KOPT-K1 (cell line): ENCODE data around the gene NOC4L.
"Not testable (repeated sequence)": the region's sequence is repeated elsewhere in the genome, so short reads cannot be mapped to it uniquely, and the experiment has no call there.

ENCODE experiments used
- H3K27ac ChIP-seq: fragments of 200-600 bp; sonication (generic); 2 replicates; pipeline ENCODE4 v1.5.1; 2016; ENCODE audit warnings: antibody characterized with exemption, mild to moderate bottlenecking, low read depth, low read length; ENCODE audit not compliant: poor library complexity, severe bottlenecking
- H3K36me3 ChIP-seq: fragments of 200-600 bp; sonication (generic); 2 replicates; pipeline ENCODE4 v1.5.1; 2017; ENCODE audit warnings: antibody characterized with exemption, mild to moderate bottlenecking, low read length, moderate library complexity; ENCODE audit not compliant: insufficient read depth
- H3K9me3 ChIP-seq: fragments of 200-600 bp; sonication (generic); 2 replicates; pipeline ENCODE4 v1.5.1; 2017; ENCODE audit warnings: antibody characterized with exemption, low read length, mild to moderate bottlenecking; ENCODE audit not compliant: insufficient read depth, poor library complexity, severe bottlenecking

NOC4L gene

GRCh38 chr12:132144115-132144809 lies at the start of gene NOC4L, which contains the start of gene DDX51:
TSS of gene NOC4L (plus strand) at chr12:132144457. CDS start at chr12:132144489, 32 bp downstream.
TSS of gene DDX51 (minus strand) at chr12:132144319. CDS start at chr12:132144296, 23 bp downstream.
- Histone ChIP-seq H3K9me3 (no peaks in the 10 kb centered on the region), H3K36me3 (peaks cover 65% of the 10 kb centered on the region), H3K27ac (peak within 1 kb of the TSS; percentile 70)

DNA sequence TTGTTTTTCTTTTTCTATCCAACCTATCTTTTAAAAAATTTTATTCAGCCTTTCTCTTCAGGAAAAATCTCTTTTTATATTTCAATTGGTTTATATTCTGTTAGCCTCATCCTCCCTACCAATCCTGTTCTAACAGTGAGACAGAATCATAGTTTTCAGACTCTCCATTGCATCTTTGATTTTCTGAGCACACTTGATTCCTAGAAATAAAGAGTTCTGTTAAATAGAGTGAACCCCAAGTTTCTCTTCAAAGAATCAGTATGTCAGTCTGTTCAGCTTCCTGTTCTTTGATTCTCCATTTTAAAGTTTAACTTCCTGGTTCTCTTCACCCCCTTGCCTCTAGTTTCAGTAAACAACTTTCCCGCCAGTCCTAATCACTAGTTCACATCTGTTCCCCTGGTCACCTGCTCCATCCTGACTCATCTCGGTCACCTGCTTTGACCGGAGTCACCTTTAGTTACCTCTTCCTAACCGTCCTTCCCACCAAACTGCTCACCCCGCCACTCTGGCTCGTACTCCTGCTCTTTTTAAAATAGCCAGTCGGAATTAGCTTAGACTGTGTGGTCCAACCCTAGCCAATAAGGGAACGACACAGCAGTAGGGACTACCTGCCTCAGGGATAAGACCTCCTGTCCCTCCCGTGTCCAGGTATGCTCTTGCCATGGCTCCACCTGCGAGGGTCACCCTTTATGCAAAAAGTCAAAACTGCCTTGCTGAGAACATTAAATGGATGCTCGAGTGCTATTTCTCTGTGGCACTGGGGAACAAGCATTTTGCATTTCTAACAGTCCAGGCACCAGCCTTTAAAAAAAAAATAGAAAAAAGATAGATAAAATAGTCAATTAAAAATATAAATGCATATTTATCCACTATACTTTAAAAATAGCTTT lies 48.5 kb upstream of the NOC4L start:
- no peaks in the 10 kb centered on the region for H3K9me3 ChIP-seq
- peaks cover 79% of the 10 kb centered on the region for H3K36me3 ChIP-seq
- peak overlapping the region; percentile 11 for H3K27ac ChIP-seq

DNA sequence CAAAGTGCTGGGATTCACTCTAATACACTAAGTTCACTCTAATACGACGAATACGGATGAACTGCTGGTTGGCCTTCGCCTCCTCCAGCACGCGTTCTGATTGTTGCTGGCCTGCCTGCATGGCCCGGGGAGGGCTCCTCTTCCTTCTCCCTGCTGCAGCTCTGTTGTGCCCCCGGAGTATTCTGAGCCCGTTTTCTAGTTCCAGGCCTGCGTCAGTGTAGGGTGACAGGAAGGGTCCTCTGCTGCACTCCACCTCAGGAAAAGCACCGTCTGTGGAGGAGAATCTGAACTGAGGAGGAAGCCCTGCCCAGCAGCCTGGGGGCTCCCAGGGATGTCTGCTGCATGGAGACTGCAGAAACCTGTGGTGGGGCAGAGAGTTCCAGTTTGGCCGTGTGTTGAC lies 44.5 kb upstream of the NOC4L start:
- Histone ChIP-seq H3K9me3 (no peaks in the 10 kb centered on the region), H3K36me3 (peaks cover 76% of the 10 kb centered on the region), H3K27ac (no peak overlapping the region)

DNA sequence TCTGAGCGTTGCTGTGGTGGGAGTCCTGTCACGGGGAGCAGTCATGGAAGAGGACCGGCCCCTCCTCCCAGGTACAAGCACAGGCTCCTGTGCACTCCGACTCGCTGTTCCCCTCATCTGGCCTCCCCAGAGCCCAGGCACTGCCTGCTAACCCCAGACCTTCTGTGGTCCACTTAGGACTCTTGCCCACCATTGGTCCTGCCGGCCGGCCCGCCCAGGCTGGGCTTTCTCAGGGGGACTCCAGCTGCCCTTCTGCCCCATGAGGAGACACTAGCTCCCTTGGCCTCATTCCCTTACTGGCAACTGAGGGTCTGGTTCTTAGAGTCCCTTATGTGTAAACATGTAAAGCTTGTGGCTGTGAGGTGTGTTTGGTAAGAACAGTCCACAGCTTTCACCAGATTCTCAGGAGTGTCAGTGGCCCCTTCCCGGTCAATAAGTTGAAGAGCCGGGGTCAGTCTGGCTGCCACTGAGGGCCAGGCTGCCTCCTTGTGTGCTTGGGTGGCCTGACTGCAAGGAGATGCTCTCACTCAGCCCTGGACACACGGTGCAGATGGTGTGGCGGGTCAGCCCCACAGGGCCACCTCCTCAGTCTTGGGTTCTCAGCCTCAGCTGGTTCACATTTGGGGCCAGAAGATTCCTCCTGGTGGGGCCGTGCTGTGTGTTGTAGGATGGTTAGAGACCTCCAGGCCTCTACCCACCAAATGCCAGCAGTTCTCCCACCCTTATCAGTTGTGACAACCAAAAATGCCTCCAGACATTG lies 43.8 kb upstream of the NOC4L start:
- Histone ChIP-seq H3K9me3 (no peaks in the 10 kb centered on the region), H3K27ac (no peak overlapping the region), H3K36me3 (peaks cover 82% of the 10 kb centered on the region)

DNA sequence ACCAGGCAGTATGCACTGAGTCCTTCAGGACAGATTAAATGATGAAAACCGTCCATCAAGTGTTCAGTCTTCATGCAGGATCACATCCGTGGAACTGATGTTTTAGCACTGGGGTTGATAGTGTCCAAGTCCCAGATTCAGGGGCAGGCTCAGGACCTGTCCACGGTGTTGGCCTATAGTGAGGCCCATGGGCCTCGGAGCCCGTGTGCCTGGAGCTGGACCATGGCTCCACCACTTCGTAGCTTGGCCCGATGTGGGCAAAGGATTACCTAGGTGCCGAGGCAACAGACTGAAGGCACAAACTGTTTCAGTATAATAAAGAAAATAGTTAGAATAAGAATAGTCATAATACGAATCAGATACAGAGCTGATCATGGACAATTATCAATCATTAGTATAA lies 42.0 kb upstream of the NOC4L start:
- Histone ChIP-seq H3K36me3 (peaks cover 83% of the 10 kb centered on the region), H3K27ac (no peak overlapping the region), H3K9me3 (no peaks in the 10 kb centered on the region)

GRCh38 chr12:132103072-132103471 lies 41.2 kb upstream of the NOC4L start:
- not testable (repeated sequence) for H3K9me3 ChIP-seq, H3K27ac ChIP-seq
- peaks cover 80% of the 10 kb centered on the region for H3K36me3 ChIP-seq

GRCh38 chr12:132103542-132104308 lies 40.5 kb upstream of the NOC4L start:
- Histone ChIP-seq H3K27ac (no peak overlapping the region), H3K9me3 (no peaks in the 10 kb centered on the region), H3K36me3 (peaks cover 80% of the 10 kb centered on the region)

GRCh38 chr12:132105467-132105866 lies 38.8 kb upstream of the NOC4L start:
- Histone ChIP-seq H3K9me3 (no peaks in the 10 kb centered on the region), H3K27ac (no peak overlapping the region), H3K36me3 (peaks cover 80% of the 10 kb centered on the region)

DNA sequence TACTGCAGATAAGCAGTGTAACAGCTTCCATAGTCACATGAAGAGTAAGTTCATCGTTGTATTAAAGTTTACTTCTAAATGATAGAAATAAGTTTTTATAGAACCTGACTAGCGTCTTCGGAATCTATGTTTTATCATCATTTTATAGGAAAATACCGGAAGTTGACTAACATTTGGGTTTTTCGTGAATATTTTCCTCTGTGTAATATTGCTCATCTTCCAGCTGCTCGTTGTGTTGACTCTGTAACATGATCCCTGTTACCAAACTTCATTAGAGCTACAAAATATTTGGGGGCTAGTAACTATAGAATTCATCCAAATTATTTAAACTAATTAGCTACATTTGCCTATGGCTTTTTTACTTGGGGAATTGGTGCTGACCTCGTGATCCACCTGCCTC lies 37.3 kb upstream of the NOC4L start:
- Histone ChIP-seq H3K9me3 (no peaks in the 10 kb centered on the region), H3K36me3 (peaks cover 80% of the 10 kb centered on the region), H3K27ac (no peak overlapping the region)

GRCh38 chr12:132108211-132108832 lies 35.9 kb upstream of the NOC4L start:
- Histone ChIP-seq H3K36me3 (peaks cover 89% of the 10 kb centered on the region), H3K27ac (no peak overlapping the region)

GRCh38 chr12:132109741-132110140 lies 34.5 kb upstream of the NOC4L start:
- Histone ChIP-seq H3K27ac (no peak overlapping the region), H3K9me3 (no peaks in the 10 kb centered on the region), H3K36me3 (peaks cover 94% of the 10 kb centered on the region)

More at GRCh38 chr12:132108211-132108832, 35.9 kb upstream of the NOC4L start:
- no peaks in the 10 kb centered on the region for H3K9me3 ChIP-seq

DNA sequence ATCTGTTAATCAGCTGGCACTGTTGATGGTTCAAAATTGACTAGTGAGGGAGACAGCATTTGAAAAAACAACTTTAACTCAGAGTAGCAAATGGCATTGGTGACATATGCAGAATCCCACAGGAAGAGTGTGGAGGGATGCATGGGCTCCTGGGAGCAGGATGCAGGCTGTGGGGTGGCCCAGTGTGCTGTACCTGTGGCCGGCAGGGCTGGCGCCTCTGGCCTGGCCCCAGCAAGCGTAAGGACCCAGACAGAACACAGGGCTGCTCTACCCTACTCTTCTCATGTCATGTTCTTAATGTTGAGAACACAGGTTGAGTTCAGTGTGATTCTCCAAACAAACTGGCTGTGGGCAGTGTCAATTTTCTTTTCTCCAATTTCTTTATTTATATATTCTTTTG lies 33.6 kb upstream of the NOC4L start:
- Histone ChIP-seq H3K36me3 (peaks cover 96% of the 10 kb centered on the region), H3K9me3 (no peaks in the 10 kb centered on the region), H3K27ac (no peak overlapping the region)

DNA sequence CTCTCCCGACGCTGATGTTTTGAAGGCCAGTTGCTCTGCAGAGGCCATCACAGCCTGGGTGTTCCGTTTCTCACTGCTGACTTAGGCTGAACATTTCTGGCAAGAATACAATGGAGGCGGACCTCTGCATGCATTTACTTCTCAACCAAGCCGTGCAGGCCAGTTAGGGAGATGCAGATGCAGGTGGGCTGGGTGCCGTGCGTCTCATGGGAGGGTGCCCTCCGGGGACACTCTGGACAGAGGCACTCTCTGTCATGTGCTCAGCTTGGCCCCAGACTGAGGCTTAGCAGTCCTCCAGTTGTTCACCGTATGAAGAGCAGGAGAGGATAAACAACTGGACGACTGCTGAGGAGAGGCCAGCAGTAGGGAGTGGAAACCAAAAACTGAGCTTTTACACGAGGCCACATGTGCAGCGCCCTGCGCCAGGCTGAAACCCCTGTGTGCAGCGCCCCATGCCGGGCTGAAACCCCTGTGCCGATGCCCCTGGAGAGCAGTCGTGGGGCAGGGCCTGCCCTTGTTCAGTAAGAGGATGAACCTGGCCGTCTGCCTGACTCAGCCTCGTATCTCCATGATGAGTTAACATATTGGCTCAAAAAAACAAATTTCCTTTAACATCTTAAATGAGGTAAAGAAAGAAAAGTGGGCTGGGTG lies 32.5 kb upstream of the NOC4L start:
- H3K27ac ChIP-seq = no peak overlapping the region
- H3K9me3 ChIP-seq = no peaks in the 10 kb centered on the region
- peaks cover 96% of the 10 kb centered on the region for H3K36me3 ChIP-seq

- Histone ChIP-seq H3K9me3 (no peaks in the 10 kb centered on the region), H3K27ac (no peak overlapping the region), H3K36me3 (peaks cover 91% of the 10 kb centered on the region)
These were observed 29.6 kb upstream of the NOC4L start for GRCh38 chr12:132114667-132115066.
